CD4-positive, alpha-beta T cell treated with Interleukin-17A for 4 hours (primary cell): ENCODE data around the gene STARD10.

Source experiments
- DNase-seq: peaks from one replicate; pipeline ENCODE4 v3.0.0-alpha.2; 2020; ENCODE audit warnings: mixed read lengths

STARD10 gene

GRCh38 chr11:72760539-72761405, 33.1 kb downstream of the STARD10 start:
- no peak for DNase-seq

DNA sequence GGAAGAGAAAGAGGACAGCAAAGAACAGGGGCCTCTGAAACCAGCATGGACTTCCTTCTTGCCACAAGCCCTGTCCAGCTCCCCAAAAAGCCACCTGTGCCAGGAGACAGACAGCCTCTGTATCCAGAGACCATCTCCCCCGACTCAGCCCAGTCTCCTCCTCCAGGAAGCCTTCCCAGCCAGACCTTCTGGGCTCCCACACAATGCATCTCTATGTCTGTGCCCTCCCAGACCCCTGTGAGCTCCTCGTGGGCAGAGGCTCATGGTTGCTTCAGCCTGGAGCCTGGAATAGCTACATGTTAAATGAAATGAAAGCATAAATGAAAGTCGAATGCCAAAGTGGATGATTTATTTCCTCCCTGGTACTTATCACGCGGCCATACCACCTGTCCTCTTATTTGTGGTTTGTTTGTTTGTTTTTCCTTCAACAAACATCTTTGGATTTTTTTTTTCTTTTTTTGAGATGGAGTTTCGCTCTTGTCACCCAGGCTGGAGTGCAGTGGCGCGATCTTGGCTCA, 34.3 kb downstream of the STARD10 start:
- no peak for DNase-seq

- DNase-seq, result no peak
These were observed 35.0 kb downstream of the STARD10 start for GRCh38 chr11:72758690-72759389.

GRCh38 chr11:72758304-72758689, 35.5 kb downstream of the STARD10 start:
- no peak for DNase-seq

DNA sequence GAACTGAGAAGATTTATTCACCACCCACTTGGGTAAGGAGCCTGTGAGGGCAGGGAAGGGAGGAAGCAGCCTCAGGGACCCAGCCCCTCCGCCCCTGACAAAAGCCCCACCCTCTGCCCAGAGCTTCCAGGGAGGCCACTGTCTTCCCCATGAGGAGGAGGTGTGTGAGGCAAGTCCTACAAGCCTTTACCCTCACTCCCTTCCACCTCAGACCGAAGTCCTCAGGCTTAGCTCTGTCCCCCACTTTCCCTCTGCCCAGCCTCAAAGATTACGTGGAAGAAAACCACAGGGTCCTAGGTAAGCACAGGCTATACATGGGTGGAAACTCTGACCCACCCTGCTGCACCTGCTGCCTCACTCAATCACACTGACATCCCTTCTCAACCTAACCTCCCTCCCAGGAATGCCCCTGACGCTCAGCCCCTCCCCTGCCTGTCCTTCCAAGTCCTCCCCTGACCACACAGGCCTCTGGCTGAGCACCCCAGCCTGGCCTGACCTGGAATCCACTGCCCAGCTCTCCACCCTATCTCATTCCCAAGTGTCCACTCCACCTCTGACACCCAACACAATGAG, 38.0 kb downstream of the STARD10 start:
- DNase-seq, result no peak

- no peak for DNase-seq
These were observed 39.2 kb downstream of the STARD10 start for GRCh38 chr11:72754544-72755155.

DNA sequence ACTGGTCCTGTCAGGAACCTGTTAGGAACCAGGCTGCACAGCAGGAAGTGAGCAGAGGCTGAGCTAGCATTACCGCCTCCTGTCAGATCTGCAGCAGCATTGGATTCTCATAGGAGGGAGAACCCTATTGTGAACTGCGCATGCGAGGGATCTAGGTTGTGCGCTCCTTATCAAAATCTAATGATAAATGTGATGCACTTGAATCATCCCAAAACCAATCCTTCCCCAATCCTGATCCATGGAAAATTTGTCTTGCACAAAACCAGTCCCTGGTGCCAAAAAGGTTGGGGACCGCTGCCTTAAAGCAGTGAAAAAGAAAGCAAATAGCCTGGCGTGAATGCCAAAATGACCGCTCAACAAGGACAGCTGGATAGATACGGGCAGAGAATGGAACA, 39.7 kb downstream of the STARD10 start:
- no peak for DNase-seq

GRCh38 chr11:72753341-72754148, 40.3 kb downstream of the STARD10 start:
- no peak for DNase-seq

- peak; percentile 89 for DNase-seq
These were observed 41.5 kb downstream of the STARD10 start, which contains the start of gene ARAP1 for GRCh38 chr11:72752088-72752914. ARAP1 (minus strand) TSS chr11:72752408; CDS start chr11:72727128, 25,280 bp downstream.

DNA sequence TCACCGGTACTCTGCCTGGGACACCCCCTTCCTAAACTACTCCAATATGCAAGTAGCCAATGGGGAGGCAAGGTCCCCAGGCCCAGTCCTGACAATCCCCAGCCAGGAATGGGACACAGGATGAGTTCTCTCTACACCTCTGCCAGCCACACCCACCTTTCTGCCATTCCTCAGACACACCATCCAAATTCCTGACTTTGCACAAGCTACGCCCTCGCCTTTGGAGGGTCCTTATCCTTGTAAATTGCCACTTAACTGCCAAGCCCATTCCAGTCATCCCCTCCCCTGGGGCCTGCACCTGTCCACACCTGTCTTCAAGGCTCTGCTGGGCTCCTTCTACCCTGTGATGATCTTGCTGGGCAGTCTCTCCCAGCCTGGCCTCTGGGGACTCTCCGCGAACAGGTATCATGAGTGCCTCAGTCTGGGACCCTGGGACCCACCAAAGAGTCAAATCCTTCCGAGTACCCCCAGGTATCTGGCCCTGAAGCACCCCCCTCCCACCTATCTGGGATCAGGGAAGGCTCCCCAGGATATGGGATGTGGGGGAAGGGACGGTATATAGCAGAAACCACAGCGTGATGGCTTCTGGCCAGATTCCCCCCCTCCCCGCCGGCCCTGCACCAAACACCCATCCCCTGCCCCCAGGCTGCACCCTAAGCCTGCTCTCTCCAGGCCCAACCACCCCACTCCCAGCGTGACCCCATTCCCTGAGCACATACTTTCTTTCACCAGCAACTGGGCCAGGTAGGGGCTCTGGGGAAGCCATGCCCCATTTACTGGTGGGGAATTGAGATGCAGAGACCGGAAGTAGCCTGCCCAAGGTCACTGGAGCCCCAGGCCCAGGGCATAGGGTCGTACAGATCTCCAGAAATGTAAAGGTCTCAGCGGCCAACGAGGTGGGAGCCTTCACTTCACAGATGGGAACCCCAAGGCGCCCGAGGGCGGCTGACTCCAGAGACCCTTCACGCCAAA, 42.4 kb downstream of the STARD10 start:
- peak; percentile 28 for DNase-seq

- no peak for DNase-seq
These were observed 43.2 kb downstream of the STARD10 start for GRCh38 chr11:72750556-72751115.

DNA sequence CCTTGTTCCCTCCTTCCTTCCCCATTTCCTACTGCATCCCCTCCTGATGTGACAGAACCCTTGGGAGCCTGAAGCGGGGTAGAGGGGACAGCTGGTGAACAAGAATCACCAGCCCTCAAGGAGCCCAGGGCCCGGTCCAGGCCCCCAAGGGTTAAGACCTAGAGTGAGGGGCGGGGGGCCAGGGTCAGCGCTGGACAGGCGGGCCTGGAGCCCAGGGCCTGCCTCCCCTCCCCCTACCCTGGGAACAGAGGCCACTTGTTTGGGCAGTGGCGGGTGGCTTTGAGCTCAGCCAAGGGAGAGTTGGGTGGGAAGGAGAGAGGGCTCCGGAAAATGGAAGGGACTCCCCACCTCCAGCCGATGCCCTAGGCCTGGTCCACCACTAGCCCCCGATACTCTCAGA, 43.8 kb downstream of the STARD10 start:
- DNase-seq, result no peak

GRCh38 chr11:72747289-72747855, 46.5 kb downstream of the STARD10 start:
- DNase-seq, result no peak

DNA sequence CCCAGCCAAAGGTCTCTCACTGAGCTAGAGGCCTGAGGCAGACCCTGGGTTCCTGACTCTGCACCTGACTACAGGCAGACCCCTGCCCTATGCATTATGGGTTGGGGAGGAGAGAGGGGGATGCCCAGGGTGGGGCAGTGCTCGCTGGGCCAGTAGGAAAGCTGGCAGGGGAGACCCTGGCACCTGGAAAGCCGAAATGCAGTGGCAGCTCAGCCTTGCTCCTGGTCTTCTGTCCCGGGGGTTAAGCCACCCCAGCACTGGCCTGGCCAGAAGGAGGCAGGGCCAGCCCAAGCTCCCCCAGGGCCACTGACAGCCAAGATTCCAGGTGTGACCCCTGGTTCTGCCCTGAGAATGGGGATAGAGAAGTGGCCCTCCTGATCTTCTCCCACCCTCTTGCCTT, 47.0 kb downstream of the STARD10 start:
- DNase-seq, result no peak

DNA sequence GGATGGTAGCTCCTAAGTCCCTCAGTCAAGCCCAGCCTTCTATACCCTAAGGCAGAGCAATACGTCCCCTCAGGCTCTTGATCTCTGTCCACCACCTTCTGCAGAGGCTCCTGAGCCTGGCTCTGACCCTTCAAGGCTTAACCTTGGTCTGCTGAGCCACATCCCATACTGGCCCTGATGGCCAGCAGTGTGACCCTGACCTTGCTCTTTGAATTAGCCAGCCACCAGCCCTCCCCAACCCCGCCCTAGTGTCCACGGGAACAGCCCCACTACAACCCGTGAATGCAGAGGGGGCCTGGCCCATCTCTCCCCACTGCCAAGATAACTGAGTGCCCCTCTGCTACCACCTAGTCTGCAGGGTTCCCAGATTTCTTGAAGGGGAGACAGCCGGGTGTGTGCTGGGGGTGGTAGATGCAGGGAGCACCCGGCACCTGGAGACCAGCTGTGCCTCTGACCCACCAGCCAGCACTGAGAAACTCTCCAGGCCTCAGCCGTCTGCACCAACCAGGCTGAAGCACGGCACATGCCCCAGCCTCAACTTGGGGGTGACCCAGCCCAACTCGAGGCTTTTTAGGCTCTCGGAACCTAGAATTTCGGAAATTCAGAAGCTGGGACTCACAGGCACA, 47.8 kb downstream of the STARD10 start:
- DNase-seq, result no peak

DNA sequence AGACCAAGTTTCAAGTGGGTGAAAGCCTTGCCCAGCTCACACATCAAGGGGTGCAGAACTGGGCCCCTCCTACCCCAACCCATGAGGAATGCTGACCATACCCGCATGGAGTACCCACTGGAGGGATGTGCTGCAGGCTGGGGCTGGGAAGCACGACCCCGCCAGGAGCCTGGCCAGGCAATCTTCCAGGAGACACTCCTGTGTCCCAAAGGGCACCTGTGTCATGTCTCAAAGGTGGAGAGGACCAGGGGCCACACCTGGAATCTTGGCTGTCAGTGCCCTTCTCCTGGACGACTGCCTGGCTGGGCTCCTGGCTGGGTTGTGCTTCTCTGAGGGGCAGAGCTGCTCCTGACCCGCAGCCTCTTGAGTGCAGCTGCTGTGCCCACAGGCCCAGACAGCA, 48.3 kb downstream of the STARD10 start:
- no peak for DNase-seq

DNA sequence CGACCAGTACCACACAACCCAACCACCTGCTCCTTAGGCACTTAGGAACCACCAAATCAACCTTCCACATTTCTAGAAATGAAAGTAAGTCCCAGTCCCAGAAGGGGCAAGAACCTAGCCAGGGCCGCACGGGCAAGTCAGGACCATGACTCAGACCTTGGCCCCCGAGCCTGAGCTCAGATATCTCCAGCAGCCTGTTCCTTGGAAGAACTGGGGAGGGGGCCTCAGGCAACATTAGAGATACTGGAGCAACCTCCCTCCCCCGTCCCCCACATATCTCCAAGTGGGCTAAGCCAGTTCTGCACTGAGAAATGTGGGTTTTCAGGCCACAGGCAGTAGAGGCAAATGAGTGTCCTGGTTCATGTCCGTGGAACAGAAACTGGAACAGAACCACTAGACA, 49.4 kb downstream of the STARD10 start:
- DNase-seq, result no peak

DNA sequence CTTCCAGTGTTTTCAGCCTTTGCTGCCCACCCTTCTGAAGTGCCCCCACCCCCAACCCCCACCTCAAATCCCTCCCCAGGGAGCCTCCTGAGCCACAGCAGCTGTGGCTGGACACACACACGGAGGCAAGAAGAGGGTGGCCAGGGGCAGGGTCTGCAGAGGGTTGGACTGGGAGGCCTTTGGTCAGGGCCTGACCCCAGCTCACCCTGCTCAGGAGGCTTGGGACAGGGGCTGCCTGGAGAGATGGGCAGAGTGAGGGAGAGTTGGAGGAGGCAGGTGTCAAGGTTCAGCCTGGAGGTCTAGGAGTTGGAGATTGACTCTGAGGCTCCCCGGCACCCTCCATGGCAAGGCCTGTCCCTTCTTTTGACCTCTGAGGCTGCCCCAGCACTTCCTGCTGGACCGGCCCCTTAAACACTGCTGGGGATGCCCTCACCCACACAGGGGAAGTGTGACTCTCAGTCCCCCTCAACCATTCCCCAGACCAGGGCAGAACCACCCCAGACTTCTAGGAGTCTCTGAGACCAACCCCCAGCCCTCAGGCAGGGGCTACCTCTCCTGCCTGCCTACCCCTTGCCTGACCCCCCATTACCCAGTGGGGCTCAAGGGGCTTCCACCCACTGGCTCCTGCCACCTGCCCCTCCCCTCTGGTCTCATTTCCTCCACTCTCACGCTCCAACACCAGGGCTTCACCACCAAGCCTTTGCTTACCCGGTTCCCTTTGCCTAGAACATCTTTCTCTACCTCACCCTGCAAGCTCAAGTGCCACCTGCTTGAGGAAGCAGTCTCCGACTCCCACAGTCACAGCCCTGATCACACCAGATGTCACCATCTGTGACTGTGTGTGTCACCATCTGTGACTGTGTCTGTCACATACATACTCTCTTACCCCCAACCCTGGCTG, 50.3 kb downstream of the STARD10 start:
- DNase-seq, result no peak
